HG03135 (cell line): Measurements from ENCODE around the gene WDR19.
"Not testable (repeated sequence)": the region's sequence is repeated elsewhere in the genome, so short reads cannot be mapped to it uniquely, and the experiment has no call there.

Source experiments
- ATAC-seq: cut with Tn5 transposase; IDR thresholded peaks from one replicate; pipeline ENCODE4 v1.9.1; 2021; ENCODE audit warnings: mild to moderate bottlenecking, moderate library complexity; ENCODE audit not compliant: unreplicated experiment

The WDR19 gene

GRCh38 chr4:39181905-39182638 is at the start of gene WDR19:
Gene WDR19 (plus strand): TSS chr4:39182529. CDS start chr4:39182558, 29 bp downstream.
- peak; percentile 99 for ATAC-seq

GRCh38 chr4:39133623-39134022 is 48.7 kb upstream of the WDR19 start:
- no peak for ATAC-seq

GRCh38 chr4:39134683-39135306 is 47.5 kb upstream of the WDR19 start:
- ATAC-seq, result no peak

- not testable (repeated sequence) for ATAC-seq
These were observed 44.1 kb upstream of the WDR19 start for GRCh38 chr4:39138227-39138626.

- no peak for ATAC-seq
These were observed 36.1 kb upstream of the WDR19 start for GRCh38 chr4:39146211-39146610.

- no peak for ATAC-seq
These were observed 28.3 kb upstream of the WDR19 start for GRCh38 chr4:39154009-39154408.

- no peak for ATAC-seq
These were observed 24.8 kb upstream of the WDR19 start for GRCh38 chr4:39157520-39157919.

- no peak for ATAC-seq
These were observed 16.2 kb upstream of the WDR19 start for GRCh38 chr4:39166177-39166576.

- no peak for ATAC-seq
These were observed 15.7 kb upstream of the WDR19 start for GRCh38 chr4:39166669-39167068.

GRCh38 chr4:39169426-39169825 is 12.9 kb upstream of the WDR19 start:
- no peak for ATAC-seq

- ATAC-seq, result no peak
These were observed 12.0 kb upstream of the WDR19 start for GRCh38 chr4:39170301-39170700.

GRCh38 chr4:39178706-39179105 is 3.6 kb upstream of the WDR19 start:
- no peak for ATAC-seq

- no peak for ATAC-seq
These were observed 2.6 kb upstream of the WDR19 start for GRCh38 chr4:39179681-39180080.

GRCh38 chr4:39180629-39181028 is 1.7 kb upstream of the WDR19 start:
- ATAC-seq, result not testable (repeated sequence)

GRCh38 chr4:39181520-39181904 is 817 bp upstream of the WDR19 start:
- no peak for ATAC-seq

- no peak for ATAC-seq
These were observed 19.6 kb downstream of the WDR19 start for GRCh38 chr4:39201963-39202362.

GRCh38 chr4:39204543-39204942 is 22.2 kb downstream of the WDR19 start:
- no peak for ATAC-seq

- no peak for ATAC-seq
These were observed 22.7 kb downstream of the WDR19 start for GRCh38 chr4:39205000-39205399.

- ATAC-seq, result no peak
These were observed 23.1 kb downstream of the WDR19 start for GRCh38 chr4:39205476-39205875.

GRCh38 chr4:39227906-39228305 is 45.6 kb downstream of the WDR19 start:
- ATAC-seq, result no peak

GRCh38 chr4:39228377-39228776 is 46.0 kb downstream of the WDR19 start:
- no peak for ATAC-seq

GRCh38 chr4:39230462-39230861 is 48.1 kb downstream of the WDR19 start:
- no peak for ATAC-seq

- ATAC-seq, result no peak
These were observed 49.3 kb downstream of the WDR19 start for GRCh38 chr4:39231660-39232059.
